HG02981 (cell line): Measurements from ENCODE around the gene CCDC191.

Experiments used
- ATAC-seq: cut with Tn5 transposase; IDR thresholded peaks from one replicate; pipeline ENCODE4 v1.9.1; 2021; ENCODE audit warnings: mild to moderate bottlenecking, moderate library complexity; ENCODE audit not compliant: unreplicated experiment

CCDC191 gene

GRCh38 chr3:113977822-113978221, 78.5 kb downstream of the CCDC191 start:
- no peak for ATAC-seq

DNA sequence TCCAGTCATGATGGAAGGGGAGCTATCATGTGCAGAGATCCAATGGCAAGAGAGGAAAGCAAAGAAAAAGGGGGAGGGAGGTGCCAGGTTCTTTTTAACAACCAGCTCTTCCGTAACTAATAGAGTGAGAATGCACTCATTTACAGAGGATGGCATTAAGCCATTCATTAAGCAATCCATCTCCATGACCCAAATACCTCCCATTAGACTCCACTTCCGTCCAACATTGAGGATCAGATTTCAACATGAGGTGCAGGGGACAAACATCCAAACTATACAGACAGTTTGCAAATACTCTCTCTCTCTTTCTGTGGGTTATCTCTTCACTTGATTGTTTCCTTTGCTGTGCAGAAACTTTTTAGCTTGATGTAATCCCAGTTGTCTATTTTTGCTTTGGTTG, 87.3 kb downstream of the CCDC191 start:
- ATAC-seq: no peak

- ATAC-seq: no peak
These were observed 90.2 kb downstream of the CCDC191 start for GRCh38 chr3:113966172-113966571.

DNA sequence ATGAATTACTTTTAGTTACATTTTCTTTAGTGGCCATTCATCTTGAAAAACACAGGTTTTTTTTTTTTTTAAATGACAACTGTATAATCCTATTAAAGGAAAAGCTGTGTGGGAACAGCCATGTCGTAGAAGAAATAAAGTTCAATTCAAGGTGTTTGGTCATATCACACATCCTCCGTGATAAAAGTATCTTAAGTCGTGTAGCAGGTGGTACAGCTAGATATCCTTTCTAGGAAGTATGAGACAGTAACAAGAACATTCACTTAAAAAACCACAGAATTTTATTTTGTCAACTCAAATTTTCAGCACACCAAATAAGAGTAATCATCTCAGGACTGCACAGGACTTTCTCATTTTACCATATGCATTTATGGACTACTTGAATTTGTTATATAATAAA, 92.4 kb downstream of the CCDC191 start:
- ATAC-seq: no peak

DNA sequence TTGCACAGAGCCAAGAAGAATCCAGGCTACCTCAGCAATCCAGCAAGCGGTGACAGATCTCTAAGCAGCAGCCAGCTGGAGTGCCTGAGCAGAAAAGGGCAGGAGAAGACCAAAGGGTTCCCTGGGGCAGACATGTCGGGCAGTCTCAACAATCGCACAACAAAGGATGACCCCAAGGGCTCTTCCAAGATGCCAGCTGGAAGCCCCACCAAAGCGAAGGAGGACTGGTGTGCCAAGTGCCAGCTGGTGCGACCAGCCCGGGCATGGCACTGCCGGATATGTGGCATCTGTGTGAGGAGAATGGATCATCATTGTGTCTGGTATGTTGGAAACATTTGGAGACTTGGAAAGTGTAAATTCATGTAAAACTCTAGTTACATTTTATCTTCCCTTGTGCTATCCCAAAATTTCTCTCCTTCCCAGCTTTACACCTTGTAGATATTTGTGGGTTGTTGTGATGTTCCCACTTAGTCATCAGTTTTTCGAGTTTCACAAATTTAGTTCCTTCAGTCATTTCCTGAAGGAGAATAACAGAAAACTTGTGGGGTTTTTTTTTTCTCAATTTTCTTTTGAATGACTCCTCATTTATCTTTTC, 102.1 kb downstream of the CCDC191 start:
- ATAC-seq: no peak

- no peak for ATAC-seq
These were observed 102.6 kb downstream of the CCDC191 start for GRCh38 chr3:113953677-113954076.

- ATAC-seq: no peak
These were observed 103.4 kb downstream of the CCDC191 start for GRCh38 chr3:113952921-113953320.

- ATAC-seq: peak; percentile 43
These were observed 108.1 kb downstream of the CCDC191 start for GRCh38 chr3:113948015-113948917.

DNA sequence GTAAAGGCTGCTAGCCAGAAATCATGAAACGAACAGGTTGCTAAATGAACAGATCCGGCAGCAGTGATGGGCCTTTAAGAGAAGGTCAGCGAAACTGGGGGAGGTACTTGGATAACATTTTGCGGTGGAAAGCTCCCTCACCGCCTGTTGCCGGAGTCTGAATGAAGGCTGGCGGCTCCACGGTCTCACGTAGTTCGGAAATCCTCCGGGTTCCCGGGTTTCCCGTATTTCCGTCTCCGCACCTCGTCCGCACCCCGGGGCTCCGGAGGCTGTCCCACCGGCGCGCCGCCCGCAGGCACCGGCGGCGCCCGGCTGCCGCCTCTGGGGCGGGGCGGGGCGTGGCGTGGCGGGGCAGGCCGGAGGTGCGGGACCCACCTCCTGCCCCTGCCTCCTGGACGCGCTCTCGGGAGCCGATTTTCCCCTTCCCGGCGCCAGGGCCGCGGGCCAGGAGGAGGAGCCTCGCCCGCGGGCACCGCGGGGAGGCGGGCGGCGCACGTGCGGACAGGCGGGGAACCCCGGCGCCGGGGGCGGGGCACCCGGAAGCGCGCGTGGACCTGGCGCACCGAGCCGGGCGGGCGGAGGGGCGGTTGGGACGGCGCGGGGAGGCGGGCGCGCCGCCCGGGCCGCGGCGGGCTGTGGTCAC, 108.8 kb downstream of the CCDC191 start, which contains the start of gene ZDHHC23:
TSS of gene ZDHHC23 (plus strand) at position 642 of the 643 bp plus-strand sequence. CDS start 790 bp downstream, outside the sequence.
- ATAC-seq: peak; percentile 72

GRCh38 chr3:113946831-113947230, 109.5 kb downstream of the CCDC191 start:
- ATAC-seq: no peak

DNA sequence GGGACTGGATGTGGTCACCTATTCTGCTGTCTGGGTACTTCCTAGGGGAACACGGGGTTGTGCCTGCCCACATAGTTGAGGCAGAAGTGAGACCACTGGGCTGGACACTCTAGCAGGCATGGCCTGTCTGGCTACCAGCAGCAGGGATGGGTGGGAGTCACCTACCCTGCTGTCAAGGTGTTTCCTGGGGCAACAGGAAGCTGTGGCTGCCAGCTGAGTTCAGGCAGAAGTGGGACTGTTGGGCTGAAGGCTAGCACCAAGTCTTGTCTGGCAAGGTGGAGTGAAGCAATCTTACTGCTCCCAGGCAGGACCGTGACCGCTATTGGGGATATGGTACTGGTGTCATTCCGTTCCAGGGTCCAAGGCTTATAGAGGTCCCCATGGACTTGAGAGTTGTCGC, 128.8 kb downstream of the CCDC191 start:
- no peak for ATAC-seq

DNA sequence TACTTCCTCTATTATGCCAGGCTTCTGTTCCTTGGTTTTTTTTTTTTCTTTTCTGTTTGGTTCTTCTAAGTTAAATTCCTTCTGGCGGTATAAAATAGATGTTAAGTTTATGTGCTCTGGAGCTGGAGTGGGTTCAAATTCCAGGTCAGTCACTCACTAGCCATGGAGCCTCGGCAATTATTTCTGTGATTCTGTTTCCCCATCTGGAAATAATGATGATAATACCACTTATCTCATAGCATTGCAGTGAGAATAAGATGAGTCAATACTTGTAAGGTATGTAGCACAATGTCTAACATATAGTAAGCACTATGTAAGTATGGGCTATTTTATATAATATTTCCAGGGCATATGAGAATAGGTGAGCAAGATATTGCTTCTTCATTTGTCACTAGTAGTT, 141.7 kb downstream of the CCDC191 start:
- ATAC-seq: no peak
